LNCaP clone FGC (cell line): ENCODE results near the gene CD300E.

ENCODE experiments used
- DNase-seq: peaks from one replicate; pipeline ENCODE4 v3.0.0-alpha.2; 2011; ENCODE audit warnings: low read depth
- H3K4me3 ChIP-seq: 2 replicates; pipeline ENCODE4 v1.5.1; 2011; ENCODE audit warnings: mild to moderate bottlenecking, low read depth, low read length, control low read depth
- TF ChIP-seq, protein P1 (sequence below): IDR thresholded peaks from 2 replicates; pipeline ENCODE4 v1.5.1; 2012; ENCODE audit warnings: mild to moderate bottlenecking; ENCODE audit not compliant: control insufficient read depth, insufficient read depth; ENCODE audit errors: extremely low read depth

The CD300E gene

DNA sequence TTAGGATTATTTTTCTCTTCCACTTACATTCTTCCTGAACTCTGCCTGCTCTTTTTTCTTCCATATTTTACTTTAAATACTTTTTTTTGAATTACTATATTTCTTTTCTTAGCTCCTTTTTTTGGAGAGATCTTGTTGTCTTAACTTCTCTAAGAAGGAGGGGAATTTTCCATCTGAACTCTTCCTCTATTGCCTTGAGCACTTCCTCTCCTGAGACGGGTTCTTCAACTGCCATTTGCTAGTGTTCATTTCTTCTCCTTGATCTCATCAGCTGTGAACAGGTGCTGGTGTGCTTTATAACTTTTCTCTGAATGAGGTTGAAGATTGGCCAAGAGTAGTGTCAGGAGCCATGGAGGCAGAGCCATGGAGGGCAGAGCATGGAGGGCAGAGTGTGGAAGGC, 16.3 kb downstream of the CD300E start:
- DNase-seq = no peak
- TF ChIP-seq, protein P1, sequence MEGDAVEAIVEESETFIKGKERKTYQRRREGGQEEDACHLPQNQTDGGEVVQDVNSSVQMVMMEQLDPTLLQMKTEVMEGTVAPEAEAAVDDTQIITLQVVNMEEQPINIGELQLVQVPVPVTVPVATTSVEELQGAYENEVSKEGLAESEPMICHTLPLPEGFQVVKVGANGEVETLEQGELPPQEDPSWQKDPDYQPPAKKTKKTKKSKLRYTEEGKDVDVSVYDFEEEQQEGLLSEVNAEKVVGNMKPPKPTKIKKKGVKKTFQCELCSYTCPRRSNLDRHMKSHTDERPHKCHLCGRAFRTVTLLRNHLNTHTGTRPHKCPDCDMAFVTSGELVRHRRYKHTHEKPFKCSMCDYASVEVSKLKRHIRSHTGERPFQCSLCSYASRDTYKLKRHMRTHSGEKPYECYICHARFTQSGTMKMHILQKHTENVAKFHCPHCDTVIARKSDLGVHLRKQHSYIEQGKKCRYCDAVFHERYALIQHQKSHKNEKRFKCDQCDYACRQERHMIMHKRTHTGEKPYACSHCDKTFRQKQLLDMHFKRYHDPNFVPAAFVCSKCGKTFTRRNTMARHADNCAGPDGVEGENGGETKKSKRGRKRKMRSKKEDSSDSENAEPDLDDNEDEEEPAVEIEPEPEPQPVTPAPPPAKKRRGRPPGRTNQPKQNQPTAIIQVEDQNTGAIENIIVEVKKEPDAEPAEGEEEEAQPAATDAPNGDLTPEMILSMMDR = no peak
- H3K4me3 ChIP-seq = no peak overlapping the region

DNA sequence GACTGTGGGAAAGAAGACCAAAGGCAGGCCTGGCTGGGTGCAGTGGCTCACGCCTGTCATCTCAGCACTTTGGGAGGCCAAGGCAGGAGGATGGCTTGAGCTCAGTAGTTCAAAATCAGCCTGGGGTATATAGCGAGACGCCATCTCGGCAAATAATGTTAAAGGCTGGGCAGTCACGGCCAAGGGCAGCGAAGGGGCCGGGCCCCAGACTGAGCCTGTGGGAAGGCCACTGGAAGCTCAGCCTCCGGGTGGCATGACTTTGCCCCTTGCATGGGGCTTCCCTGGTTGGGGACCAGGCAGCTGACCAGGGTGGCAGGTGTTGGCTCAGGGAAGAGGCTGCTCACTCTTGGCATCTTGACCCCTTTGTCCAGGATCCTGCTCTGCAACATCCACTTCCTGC, 17.5 kb downstream of the CD300E start:
- no peak overlapping the region for H3K4me3 ChIP-seq
- no peak for DNase-seq
- TF ChIP-seq, protein P1 = no peak

DNA sequence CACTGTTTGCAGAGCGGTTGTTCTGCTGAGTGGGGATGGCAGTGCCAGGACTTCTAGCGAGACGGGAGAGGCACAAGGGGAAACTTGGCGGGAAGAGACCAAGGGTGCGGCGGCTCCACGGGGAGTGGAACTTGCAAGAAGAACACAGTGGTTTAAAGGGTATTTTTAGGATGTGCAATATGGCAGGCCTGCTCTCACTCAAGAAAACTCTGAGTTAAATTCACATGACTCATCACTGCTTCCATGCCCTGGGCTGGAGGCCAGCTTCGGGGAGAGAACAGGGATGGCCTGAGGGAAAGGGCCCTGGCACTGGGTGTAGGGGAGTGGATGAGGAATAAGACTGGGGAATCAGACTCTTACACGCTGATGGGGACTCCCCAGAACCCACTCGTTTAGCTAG, 18.2 kb downstream of the CD300E start:
- TF ChIP-seq, protein P1 = no peak
- no peak for DNase-seq
- H3K4me3 ChIP-seq = no peak overlapping the region

DNA sequence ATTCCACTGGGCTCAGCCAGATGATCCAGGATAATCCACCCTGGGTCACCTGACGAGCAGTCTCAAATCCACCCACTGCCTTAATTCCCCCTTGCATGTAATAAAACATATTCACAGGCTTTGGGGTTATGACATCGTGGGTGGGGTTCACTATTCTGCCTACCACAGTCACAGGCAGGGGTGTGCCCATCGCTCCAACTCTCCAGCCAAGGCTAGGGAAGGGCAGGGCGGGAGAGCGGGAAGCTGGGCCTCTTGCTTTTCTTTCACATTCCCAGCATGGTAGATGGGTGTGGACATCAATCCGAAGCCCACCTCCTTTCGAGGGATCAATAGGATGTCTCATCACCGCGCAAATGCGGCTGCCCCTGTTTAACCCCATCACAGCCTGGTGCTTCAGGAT, 18.8 kb downstream of the CD300E start:
- no peak for DNase-seq
- TF ChIP-seq, protein P1 = no peak
- H3K4me3 ChIP-seq = no peak overlapping the region

DNA sequence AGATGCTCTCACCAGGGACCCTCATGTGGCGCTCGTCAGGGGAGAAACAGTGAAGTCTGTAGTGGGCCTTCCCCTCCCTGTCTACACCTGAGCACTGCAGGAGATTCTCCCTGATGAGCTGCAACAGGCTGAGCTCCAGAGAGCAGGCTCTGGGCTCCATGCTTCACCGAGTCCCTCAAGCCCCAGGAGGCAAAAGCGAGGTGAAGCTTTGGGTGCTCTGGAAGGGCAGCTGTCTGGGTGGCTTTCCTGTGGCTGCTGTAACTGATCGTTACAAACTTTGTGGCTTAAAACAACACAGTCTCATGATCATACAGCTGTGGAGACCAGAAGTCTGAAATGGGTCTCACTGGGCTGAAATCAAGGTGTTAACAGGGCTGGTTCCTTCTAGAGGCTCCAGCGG, 19.3 kb downstream of the CD300E start:
- no peak overlapping the region for H3K4me3 ChIP-seq
- no peak for DNase-seq
- TF ChIP-seq, protein P1 = no peak

DNA sequence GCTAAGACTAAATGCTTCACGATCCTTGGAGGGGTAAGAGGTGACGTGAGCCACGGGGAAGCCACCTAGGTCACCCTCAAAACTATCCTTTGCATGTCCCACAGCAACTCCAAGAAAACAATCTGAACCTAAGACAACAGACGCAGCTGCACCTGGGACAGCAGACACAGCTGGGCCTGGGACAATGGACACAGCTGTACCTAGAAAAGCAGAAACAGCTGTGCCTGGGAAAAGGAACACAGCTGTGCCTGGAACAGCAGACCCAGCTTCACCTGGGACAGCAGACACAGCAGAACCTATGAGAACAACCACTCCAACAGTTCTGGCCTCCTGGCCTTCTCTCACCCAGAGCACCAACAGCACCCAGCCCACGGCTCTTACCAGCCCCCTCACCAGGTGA, 19.8 kb downstream of the CD300E start:
- DNase-seq = no peak
- TF ChIP-seq, protein P1 = no peak
- H3K4me3 ChIP-seq = no peak overlapping the region

DNA sequence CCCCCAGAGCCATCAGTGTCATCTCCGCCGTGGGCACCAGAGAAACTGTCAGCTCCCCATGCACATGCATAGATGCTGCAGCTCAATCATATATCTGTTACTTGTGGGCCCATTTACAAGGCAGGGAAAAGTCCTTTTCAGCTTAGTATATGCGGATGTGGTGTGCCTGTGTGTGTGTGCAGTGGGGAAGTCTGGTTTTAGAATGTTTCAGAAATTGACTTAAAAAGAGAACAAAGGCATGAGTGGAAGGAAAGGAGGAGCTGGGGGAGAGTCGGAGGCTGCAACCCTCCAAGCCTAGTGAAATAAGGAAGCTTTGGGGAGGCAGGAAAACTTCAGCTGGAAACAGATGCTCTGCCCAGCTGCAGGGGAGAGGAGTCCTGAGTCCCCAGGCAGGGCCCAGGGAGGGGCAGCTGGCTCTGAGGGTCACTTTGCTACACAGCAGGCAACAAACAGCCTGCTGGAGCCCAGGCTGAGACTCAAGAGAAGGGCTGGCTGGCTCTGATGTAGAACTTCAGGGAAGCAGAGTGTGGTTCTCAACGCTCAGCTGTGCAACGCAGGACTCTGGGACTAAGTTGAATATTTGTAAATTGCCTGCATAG, 20.4 kb downstream of the CD300E start:
- no peak overlapping the region for H3K4me3 ChIP-seq
- TF ChIP-seq, protein P1 = no peak
- no peak for DNase-seq
